Measurements from ENCODE around the gene DLG2.

DLG2 gene

GRCh38 chr11:84503503-84503902 lies 1123.6 kb downstream of the DLG2 start:
- TF ChIP-seq CTCF (IDR thresholded peaks at IDR 0.05; ENCODE audit: low read length) (no peak), EZH2 (IDR thresholded peaks at IDR 0.05; ENCODE audit: borderline replicate concordance, low read length) (no peak)
- no peaks in the 10 kb centered on the region for H3K4me1 ChIP-seq (ENCODE audit: insufficient read depth, low read length, severe bottlenecking)
- no peak overlapping the region for H2AFZ ChIP-seq (ENCODE audit: low read length)
- H3K9me2 ChIP-seq (ENCODE audit: low read depth, low read length) = no peaks in the 10 kb centered on the region
- no peak overlapping the region for H3K27ac ChIP-seq (ENCODE audit: low read depth, low read length, poor library complexity, severe bottlenecking)
- H3K36me3 ChIP-seq (ENCODE audit: insufficient read depth, low read length) = no peaks in the 10 kb centered on the region
- no peaks in the 10 kb centered on the region for H3K79me2 ChIP-seq (ENCODE audit: insufficient read depth, low read length)
- H3K9me3 ChIP-seq (ENCODE audit: low read length) = no peaks in the 10 kb centered on the region
- H3K27me3 ChIP-seq (ENCODE audit: insufficient read depth, low read length) = no peaks in the 10 kb centered on the region
- H3K4me2 ChIP-seq (ENCODE audit: low read length) = no peak overlapping the region
- H3F3A ChIP-seq (ENCODE audit: insufficient read depth, low read length) = no peaks in the 10 kb centered on the region
- no peaks in the 10 kb centered on the region for H4K20me1 ChIP-seq (ENCODE audit: insufficient read depth, low read length)
- H3K9ac ChIP-seq (ENCODE audit: low read length) = no peak overlapping the region
- no peak overlapping the region for H3K4me3 ChIP-seq (ENCODE audit: low read depth, low read length, poor library complexity, severe bottlenecking)

DNA sequence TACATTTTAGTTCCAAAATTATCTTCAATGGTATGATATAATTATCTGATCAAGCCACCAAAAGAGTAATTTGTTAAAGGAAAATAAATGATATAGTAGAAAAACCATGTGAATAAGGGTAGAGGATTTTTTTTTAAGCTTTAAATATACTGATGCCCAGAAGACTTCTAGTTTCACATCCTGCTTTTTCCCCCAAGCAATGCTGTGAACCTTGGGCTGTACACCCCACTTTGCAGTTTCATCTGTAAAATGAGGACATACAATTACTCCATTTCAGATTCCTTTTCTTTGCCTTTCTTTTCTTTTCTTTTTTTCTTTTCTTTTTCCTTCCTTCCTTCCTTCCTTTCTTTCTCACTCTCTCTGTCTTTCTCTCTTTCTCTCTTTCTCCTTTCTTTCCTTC lies 1125.4 kb downstream of the DLG2 start:
- Histone ChIP-seq H3K4me2 (ENCODE audit: low read length) (no peak overlapping the region), H3K27ac (ENCODE audit: low read depth, low read length, poor library complexity, severe bottlenecking) (no peak overlapping the region), H3K9ac (ENCODE audit: low read length) (no peak overlapping the region), H3K9me3 (ENCODE audit: low read length) (no peaks in the 10 kb centered on the region), H3K36me3 (ENCODE audit: insufficient read depth, low read length) (no peaks in the 10 kb centered on the region), H3K27me3 (ENCODE audit: insufficient read depth, low read length) (no peaks in the 10 kb centered on the region), H3F3A (ENCODE audit: insufficient read depth, low read length) (no peaks in the 10 kb centered on the region), H2AFZ (ENCODE audit: low read length) (no peak overlapping the region), H3K4me3 (ENCODE audit: low read depth, low read length, poor library complexity, severe bottlenecking) (no peak overlapping the region), H3K79me2 (ENCODE audit: insufficient read depth, low read length) (no peaks in the 10 kb centered on the region), H3K9me2 (ENCODE audit: low read depth, low read length) (no peaks in the 10 kb centered on the region), H3K4me1 (ENCODE audit: insufficient read depth, low read length, severe bottlenecking) (no peaks in the 10 kb centered on the region), H4K20me1 (ENCODE audit: insufficient read depth, low read length) (no peaks in the 10 kb centered on the region)
- TF ChIP-seq CTCF (IDR thresholded peaks at IDR 0.05; ENCODE audit: low read length) (no peak), EZH2 (IDR thresholded peaks at IDR 0.05; ENCODE audit: borderline replicate concordance, low read length) (no peak)

DNA sequence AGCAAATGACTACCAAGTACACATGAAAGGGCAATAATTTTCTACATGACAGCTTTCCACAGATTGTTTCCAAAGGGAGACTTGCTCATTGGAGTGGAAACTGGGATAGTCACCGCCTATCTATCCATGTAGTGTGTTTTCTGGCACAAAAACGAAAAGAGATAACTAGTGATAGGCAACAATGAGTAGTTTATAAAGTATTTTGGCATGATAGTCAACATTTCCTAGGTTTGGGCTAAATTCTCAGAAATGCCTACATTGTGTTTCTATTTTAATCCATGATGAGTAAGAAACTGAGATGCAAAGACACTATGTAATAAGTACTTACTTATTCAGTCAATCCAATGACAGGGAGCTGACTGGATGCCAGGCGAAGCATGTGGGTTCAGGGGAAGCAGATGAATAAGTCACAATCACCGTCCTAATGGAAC lies 1129.1 kb downstream of the DLG2 start:
- TF ChIP-seq CTCF (IDR thresholded peaks at IDR 0.05; ENCODE audit: low read length) (no peak), EZH2 (IDR thresholded peaks at IDR 0.05; ENCODE audit: borderline replicate concordance, low read length) (no peak)

More for the DNA sequence above, 1129.1 kb downstream of the DLG2 start:
- Histone ChIP-seq H4K20me1 (ENCODE audit: insufficient read depth, low read length) (no peaks in the 10 kb centered on the region), H3K27me3 (ENCODE audit: insufficient read depth, low read length) (no peaks in the 10 kb centered on the region), H3K9me3 (ENCODE audit: low read length) (no peaks in the 10 kb centered on the region), H3K4me2 (ENCODE audit: low read length) (no peak overlapping the region), H3K9me2 (ENCODE audit: low read depth, low read length) (no peaks in the 10 kb centered on the region), H3K79me2 (ENCODE audit: insufficient read depth, low read length) (no peaks in the 10 kb centered on the region), H3K9ac (ENCODE audit: low read length) (no peak overlapping the region), H3K4me3 (ENCODE audit: low read depth, low read length, poor library complexity, severe bottlenecking) (no peak overlapping the region), H3K36me3 (ENCODE audit: insufficient read depth, low read length) (no peaks in the 10 kb centered on the region), H3F3A (ENCODE audit: insufficient read depth, low read length) (no peaks in the 10 kb centered on the region), H3K4me1 (ENCODE audit: insufficient read depth, low read length, severe bottlenecking) (no peaks in the 10 kb centered on the region), H2AFZ (ENCODE audit: low read length) (no peak overlapping the region), H3K27ac (ENCODE audit: low read depth, low read length, poor library complexity, severe bottlenecking) (no peak overlapping the region)

Data from OCI-LY1 (cell line).